ENCODE results near the gene ACAP2.

DNA sequence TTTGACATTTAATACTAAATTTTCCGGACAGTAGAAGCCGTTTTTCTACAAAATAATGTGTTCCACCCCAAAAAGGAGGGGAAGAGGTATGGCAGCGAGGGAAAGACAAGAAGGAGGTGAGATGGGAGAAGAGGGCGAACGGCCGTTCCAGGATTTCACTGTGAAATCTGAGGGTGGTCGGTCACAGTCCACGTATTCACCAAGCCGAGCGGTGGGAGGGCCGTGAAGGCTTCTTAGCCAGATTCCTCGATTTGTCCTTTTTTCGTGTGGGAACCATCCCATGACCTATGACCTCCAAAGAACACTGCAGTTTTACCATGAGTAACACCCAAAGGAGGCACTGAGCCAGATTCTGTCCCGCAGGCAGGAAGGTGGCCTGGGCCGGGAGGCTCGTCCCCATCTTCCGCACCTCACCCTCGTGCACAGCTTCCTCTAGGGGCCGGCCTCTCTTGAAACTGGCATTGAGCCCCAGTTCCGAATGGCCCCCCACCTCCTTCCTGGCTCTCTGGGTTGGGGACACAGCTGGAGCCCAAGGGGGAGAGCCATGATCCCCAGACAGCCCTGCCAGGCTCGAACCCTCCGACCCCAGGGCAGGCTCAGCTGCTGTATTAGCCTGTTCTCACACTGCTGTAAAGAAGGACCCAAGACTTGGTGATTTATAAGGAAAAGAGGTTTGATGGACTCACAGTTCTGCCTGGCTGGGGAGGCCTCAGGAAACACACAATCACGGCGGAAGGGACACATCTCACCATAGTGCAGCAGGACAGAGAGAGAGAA lies 195.5 kb downstream of the ACAP2 start:
- TF ChIP-seq, protein P1, sequence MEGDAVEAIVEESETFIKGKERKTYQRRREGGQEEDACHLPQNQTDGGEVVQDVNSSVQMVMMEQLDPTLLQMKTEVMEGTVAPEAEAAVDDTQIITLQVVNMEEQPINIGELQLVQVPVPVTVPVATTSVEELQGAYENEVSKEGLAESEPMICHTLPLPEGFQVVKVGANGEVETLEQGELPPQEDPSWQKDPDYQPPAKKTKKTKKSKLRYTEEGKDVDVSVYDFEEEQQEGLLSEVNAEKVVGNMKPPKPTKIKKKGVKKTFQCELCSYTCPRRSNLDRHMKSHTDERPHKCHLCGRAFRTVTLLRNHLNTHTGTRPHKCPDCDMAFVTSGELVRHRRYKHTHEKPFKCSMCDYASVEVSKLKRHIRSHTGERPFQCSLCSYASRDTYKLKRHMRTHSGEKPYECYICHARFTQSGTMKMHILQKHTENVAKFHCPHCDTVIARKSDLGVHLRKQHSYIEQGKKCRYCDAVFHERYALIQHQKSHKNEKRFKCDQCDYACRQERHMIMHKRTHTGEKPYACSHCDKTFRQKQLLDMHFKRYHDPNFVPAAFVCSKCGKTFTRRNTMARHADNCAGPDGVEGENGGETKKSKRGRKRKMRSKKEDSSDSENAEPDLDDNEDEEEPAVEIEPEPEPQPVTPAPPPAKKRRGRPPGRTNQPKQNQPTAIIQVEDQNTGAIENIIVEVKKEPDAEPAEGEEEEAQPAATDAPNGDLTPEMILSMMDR (IDR thresholded peaks at IDR 0.05; ENCODE audit: poor library complexity, severe bottlenecking), result no peak
- TF ChIP-seq EP300 (conservative IDR thresholded peaks at IDR 0.05; ENCODE audit: poor library complexity, severe bottlenecking) (no peak), POLR2AphosphoS5 (IDR thresholded peaks at IDR 0.05) (no peak), EZH2 (IDR thresholded peaks at IDR 0.05; ENCODE audit: borderline replicate concordance, insufficient read depth, low read length, poor library complexity, severe bottlenecking) (no peak), RAD21 (conservative IDR thresholded peaks at IDR 0.05) (no peak), MXI1 (conservative IDR thresholded peaks at IDR 0.05; ENCODE audit: poor library complexity, severe bottlenecking) (no peak), SMC3 (conservative IDR thresholded peaks at IDR 0.05; ENCODE audit: poor library complexity) (no peak)
- TF ChIP-seq, protein P2, sequence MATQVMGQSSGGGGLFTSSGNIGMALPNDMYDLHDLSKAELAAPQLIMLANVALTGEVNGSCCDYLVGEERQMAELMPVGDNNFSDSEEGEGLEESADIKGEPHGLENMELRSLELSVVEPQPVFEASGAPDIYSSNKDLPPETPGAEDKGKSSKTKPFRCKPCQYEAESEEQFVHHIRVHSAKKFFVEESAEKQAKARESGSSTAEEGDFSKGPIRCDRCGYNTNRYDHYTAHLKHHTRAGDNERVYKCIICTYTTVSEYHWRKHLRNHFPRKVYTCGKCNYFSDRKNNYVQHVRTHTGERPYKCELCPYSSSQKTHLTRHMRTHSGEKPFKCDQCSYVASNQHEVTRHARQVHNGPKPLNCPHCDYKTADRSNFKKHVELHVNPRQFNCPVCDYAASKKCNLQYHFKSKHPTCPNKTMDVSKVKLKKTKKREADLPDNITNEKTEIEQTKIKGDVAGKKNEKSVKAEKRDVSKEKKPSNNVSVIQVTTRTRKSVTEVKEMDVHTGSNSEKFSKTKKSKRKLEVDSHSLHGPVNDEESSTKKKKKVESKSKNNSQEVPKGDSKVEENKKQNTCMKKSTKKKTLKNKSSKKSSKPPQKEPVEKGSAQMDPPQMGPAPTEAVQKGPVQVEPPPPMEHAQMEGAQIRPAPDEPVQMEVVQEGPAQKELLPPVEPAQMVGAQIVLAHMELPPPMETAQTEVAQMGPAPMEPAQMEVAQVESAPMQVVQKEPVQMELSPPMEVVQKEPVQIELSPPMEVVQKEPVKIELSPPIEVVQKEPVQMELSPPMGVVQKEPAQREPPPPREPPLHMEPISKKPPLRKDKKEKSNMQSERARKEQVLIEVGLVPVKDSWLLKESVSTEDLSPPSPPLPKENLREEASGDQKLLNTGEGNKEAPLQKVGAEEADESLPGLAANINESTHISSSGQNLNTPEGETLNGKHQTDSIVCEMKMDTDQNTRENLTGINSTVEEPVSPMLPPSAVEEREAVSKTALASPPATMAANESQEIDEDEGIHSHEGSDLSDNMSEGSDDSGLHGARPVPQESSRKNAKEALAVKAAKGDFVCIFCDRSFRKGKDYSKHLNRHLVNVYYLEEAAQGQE (IDR thresholded peaks at IDR 0.05; ENCODE audit: borderline replicate concordance), result no peak
